DLD1 (cell line): ENCODE data around the gene ZNF3.

Source experiments
- in situ Hi-C: cut with HindIII; loops from 2 replicates; pipeline ENCODE4 v1.10.0; 2017; ENCODE audit warnings: low sequenced_read_pairs

The ZNF3 gene

DNA sequence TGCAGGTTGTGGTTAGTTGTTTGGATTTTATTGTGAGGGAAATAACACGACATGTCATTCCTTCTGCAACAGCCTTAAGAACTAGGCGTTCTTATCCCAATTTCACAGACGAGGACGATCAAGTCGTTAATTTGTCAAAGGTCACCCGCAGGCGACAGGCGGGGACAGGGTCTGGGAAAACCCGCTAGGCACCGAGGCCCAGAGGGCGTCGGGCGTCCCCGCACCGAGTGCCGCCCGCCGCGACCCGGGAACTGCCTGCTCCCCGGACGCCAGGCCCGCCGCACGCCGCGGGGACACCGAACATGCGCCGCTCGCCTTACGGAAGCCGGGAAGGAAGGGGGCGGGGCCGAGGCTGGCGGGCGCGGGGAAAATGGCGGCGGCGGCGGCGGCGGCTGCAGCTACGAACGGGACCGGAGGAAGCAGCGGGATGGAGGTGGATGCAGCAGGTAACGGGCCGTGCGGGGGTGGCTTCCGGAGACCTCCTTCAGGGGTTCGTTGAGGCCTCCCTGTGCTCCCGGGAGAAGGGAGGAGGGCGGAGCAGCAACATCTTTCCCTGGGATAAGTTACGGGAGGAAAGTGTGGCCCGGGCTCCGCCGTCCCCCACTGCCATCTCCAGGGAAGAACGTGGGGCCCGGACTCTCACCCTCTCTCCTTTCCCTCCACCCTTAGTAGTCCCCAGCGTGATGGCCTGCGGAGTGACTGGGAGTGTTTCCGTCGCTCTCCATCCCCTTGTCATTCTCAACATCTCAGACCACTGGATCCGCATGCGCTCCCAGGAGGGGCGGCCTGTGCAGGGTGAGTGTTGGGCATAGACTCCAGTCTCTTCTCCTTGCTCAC lies 7.3 kb upstream of the ZNF3 start, which contains the start of gene COPS6:
Gene COPS6 (plus strand): TSS at position 349 of the 837 bp plus-strand sequence. CDS start 22 bp downstream, at position 371.
- in situ Hi-C loops, result no loop called here

DNA sequence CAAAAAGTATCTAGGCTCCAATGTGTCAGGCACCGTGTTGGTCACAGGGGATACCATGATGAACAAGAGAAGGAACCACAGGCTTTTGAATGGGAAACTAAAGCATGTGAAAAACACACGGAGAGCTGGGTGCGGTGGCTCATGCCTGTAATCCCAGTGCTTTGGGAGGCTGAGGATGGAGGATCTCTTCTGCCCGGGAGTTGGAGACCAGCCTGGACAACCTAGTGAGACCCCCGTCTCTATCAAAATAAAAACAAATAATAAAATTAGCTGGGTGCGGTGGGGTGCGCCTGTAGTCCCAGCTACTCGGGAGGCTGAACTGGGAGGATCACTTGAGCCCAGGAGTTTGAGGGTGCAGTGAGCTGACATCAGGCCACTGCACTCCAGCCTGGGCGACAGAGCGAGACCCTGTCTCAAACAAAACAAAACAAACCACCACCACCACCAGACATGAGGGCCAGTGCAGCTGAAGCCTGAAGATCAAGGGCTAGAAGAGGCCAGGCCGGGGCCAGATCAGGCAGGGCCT lies 6.6 kb upstream of the ZNF3 start:
- in situ Hi-C loops, result no loop called here

DNA sequence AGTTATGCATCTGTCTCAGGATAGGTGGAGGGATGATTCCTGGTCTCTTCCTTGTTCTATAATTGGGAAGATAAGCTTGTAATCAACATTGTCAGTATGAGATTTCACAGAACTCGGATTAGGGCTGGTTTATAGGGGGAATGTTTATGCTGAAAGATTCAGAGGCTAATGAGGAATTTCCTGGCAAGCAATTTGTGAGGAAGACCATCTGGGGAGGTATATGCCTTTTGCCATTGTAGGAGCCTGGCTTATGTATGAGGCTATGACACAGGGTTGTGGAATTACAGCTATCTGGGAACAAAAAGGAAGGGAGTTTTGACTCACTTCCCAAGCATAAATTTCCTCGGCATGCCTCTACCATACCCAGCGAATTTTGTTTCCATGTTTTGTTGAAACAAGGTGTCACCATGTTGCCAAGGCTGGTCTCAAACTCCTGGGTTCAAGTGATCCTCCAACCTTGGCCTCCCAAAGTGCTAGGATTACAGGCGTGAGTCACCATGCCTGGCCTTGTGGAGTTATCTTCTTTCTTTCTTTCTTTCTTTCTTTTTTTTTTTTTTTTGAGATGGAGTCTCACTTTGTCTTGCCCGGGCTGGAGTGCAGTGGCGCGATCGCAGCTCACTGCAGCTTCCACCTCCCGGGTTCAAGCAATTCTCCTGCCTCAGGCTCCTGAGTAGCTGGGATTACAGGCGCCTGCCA lies 5.7 kb upstream of the ZNF3 start:
- in situ Hi-C loops, result no loop called here

DNA sequence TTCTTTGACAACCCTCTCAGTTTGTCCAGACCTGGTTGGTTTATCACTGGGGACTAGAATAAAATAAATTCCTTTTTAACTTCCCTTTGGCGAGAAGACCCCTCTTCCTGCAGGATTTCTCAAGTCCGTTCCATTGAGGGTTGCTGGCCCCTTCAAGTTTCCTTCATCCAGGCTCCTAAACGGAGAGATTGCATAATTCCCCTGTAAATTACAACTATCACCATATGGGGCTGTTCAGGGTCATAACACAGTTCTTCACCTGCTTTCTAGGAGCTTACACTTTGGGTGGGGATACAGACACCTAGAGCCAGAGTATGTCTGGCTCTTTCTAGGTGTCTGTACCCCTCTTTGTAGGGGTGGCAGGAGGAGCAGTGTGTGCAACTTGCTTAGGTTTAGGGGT lies 4.0 kb upstream of the ZNF3 start:
- in situ Hi-C loops, result no loop called here

DNA sequence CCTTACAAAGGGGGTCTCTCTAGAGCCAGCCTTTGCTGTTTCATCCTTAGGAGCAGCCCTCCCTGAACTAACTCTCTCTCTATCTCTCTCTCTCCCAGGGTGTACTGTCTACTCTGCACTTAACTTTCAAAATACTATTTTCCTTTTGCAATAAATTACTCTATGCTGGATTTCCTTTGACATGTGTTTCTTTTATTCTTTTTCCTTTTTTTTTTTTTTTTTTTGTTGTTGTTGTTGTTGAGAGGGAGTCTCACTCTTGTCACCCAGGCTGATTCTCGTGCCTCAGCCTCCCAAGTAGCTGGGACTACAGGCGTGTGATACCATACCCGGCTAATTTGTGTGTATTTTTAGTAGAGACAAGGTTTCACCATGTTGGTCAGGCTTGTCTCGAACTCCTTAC lies 1.5 kb upstream of the ZNF3 start:
- in situ Hi-C loops, result no loop called here

GRCh38 chr7:100080907-100081534 lies 502 bp downstream of the ZNF3 start:
- in situ Hi-C loops, result no loop called here

GRCh38 chr7:100079024-100079560 lies 2.4 kb downstream of the ZNF3 start:
- in situ Hi-C loops, result no loop called here

DNA sequence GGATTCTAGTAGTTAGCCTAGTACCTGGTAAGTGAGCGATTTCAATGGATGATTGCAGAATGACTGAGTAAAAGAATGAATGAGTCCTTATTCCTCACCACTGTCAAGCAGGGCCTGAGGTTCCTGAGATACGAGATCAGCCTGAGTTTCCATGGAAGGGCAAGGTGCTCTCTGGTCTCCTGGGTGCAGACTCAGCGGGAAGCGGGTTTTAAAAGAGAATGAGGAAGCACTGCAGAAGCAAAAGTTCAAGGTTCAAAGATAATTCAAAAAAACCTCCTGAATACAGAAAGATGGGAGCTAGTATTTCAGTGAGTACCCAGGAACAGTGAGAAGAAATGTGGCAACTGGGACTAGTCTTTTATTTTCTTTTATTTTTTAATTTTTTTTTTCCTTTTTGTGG lies 4.3 kb downstream of the ZNF3 start:
- in situ Hi-C loops, result no loop called here

DNA sequence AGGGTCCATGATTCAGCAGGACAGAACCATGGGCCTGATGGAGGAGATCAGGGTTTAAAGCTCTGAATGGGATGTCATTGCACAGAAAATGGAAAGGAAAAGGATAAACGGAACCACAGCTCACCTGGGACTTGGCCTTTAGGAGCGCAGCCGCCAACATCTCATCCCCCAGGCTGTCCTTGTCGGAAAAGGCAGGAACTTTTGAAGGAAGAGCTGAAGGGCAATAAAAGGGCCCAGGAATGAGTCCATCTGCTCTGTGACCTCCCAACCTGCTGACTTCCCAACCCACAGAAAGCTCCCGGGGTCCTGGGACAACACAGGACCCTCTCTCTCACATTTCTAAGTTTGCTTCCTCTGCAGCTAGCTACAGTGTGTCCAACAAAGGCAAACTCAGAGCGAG lies 6.1 kb downstream of the ZNF3 start:
- in situ Hi-C loops, result no loop called here

DNA sequence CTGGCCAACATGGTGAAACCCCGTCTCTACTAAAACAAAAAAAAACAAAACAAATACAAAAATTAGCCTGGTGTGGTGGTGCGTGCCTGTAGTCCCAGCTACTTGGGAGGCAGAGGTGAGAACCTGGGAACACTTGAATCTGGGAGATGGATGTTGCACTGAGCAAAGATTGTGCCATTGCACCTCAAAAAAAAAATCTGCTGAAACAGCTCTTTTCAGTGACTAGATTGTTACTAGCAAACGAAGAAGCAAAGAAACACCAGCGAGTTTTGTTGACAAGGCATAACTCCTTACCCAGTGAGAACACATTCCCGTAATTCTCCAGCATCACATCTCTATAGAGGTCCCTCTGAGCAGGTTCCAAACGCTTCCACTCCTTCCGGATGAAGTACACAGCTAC lies 6.7 kb downstream of the ZNF3 start:
- in situ Hi-C loops, result no loop called here

- in situ Hi-C loops, result no loop called here
Observed at GRCh38 chr7:100072462-100072861, 9.1 kb downstream of the ZNF3 start.

DNA sequence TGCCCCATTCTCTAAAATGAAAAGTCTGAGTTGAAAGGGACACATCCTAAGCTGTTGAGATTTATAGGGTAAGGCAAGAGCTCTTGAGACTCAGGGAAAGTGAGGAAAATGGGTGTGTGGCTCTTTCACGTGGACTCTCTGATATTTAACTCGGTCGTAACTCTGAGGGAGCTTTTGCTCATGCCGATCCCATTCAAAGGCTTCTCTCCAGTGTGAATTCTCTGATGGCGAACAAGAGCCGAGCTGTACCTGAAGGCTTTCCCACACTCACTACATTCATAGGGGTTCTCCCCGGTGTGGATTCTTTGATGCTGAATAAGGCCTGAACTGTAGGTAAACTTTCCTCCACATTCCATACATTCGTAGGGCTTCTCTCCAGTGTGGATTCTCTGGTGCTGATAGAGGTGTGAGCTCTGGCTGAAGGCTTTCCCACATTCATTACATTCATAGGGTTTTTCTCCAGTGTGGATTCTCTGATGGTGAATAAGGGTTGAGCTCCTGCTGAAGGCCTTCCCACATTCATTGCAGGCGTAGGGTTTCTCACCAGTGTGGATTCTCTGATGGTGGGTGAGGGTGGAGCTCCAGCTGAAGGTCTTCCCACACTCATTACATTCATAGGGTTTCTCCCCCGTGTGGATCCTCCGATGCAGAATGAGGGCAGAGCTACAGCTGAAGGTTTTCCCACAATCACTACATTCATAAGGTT lies 10.4 kb downstream of the ZNF3 start:
- in situ Hi-C loops, result no loop called here

GRCh38 chr7:100069991-100070390 lies 11.5 kb downstream of the ZNF3 start:
- in situ Hi-C loops, result no loop called here

GRCh38 chr7:100066953-100067352 lies 14.6 kb downstream of the ZNF3 start:
- in situ Hi-C loops, result no loop called here

DNA sequence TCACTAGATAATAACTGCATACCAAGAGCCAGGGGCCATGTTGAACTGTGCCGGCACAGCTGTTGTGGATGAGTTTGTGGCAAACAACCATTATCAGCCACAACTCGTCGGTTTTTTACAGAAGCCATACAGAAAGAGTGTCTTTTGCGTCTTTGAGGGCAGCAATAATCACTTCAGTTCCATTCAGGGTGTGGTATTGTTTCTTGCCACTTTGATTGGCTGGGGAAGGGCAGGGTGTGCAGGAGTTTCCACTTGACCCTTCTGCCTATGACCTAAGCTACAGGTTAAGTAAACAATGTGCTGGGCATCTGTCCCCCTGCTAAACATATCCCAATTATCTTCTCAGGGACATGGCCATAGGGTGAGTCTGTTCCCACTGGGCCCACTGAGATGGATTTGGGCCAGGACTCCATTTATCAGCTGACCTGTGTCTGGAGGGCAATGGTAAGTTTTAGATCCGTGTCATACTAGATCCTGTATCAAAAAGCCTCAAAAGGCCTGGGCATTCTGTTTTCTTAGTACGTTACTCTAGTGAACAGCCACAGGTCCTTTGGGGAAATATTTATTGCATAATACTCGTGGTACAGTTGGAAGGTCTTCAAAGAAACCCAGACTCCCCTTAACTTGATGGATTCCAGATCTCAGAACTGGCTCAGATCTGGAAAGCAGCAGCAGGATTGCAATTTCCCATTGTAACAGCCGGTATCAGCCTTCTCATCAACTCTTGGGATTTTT lies 15.9 kb downstream of the ZNF3 start:
- in situ Hi-C loops, result no loop called here

- in situ Hi-C loops, result no loop called here
Observed at GRCh38 chr7:100064162-100064561, 17.4 kb downstream of the ZNF3 start.

GRCh38 chr7:100063376-100063775 lies 18.1 kb downstream of the ZNF3 start:
- in situ Hi-C loops, result no loop called here

GRCh38 chr7:100061518-100062193 lies 19.9 kb downstream of the ZNF3 start:
- in situ Hi-C loops, result no loop called here

- in situ Hi-C loops, result no loop called here
Observed at GRCh38 chr7:100059251-100059739, 22.2 kb downstream of the ZNF3 start.
